ENCODE data around the gene TYMS.

The TYMS gene

DNA sequence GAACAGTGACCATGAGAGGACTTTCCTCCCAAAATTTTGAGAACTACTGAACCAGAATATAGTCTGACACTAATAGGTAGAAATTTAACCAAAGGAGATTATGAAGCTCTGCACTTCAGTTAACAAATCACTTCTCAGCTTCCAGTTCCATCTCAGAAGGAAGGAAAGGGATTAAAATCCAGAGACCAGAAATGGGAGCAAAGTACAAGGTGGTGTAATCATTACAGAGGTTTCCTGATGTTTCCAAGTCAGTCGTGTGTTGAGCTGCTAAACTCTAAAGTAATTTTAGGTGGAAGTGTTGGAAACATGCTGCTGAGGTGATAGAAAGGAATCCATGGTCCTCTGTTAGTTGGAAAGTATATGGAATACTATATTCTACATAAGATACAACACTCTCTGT lies 10.8 kb downstream of the TYMS start:
- Histone ChIP-seq H3K4me3 (ENCODE audit: severe bottlenecking) (no peak overlapping the region), H3K27me3 (ENCODE audit: insufficient read depth, poor library complexity, severe bottlenecking) (no peaks in the 10 kb centered on the region), H3K4me1 (ENCODE audit: insufficient read depth, poor library complexity, severe bottlenecking) (no peaks in the 10 kb centered on the region), H3K27ac (ENCODE audit: poor library complexity, severe bottlenecking) (no peak overlapping the region), H3K9me3 (ENCODE audit: severe bottlenecking) (no peaks in the 10 kb centered on the region), H3K36me3 (ENCODE audit: low read depth) (peaks cover 62% of the 10 kb centered on the region)
- ATAC-seq (ENCODE audit: low read depth) (0 out of 3 replicates have a peak, but pooled peaks have one; percentile 13), DNase-seq (ENCODE audit: low spot score) (no peak)
- TF ChIP-seq, protein P1, sequence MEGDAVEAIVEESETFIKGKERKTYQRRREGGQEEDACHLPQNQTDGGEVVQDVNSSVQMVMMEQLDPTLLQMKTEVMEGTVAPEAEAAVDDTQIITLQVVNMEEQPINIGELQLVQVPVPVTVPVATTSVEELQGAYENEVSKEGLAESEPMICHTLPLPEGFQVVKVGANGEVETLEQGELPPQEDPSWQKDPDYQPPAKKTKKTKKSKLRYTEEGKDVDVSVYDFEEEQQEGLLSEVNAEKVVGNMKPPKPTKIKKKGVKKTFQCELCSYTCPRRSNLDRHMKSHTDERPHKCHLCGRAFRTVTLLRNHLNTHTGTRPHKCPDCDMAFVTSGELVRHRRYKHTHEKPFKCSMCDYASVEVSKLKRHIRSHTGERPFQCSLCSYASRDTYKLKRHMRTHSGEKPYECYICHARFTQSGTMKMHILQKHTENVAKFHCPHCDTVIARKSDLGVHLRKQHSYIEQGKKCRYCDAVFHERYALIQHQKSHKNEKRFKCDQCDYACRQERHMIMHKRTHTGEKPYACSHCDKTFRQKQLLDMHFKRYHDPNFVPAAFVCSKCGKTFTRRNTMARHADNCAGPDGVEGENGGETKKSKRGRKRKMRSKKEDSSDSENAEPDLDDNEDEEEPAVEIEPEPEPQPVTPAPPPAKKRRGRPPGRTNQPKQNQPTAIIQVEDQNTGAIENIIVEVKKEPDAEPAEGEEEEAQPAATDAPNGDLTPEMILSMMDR (IDR thresholded peaks at IDR 0.05; ENCODE audit: poor library complexity, severe bottlenecking): no peak

DNA sequence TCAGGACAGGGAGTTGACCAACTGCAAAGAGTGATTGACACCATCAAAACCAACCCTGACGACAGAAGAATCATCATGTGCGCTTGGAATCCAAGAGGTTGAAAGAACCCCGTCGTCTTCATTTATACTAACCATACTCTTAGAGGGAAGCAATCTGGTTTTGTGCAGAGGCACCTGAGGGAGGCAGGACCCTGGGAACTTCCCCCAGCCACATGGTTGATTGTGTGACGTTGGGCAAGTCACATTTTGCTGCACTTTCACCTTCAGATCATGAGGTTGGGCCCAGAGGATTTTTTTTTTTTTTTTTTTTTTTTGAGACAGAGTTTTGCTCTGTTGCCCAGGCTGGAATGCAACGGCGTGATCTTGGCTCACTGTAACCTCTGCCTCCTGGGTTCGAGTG lies 11.6 kb downstream of the TYMS start:
- no peak for ATAC-seq (ENCODE audit: low read depth)
- Histone ChIP-seq H3K9me3 (ENCODE audit: severe bottlenecking) (no peaks in the 10 kb centered on the region), H3K4me1 (ENCODE audit: insufficient read depth, poor library complexity, severe bottlenecking) (no peaks in the 10 kb centered on the region), H3K4me3 (ENCODE audit: severe bottlenecking) (no peak overlapping the region), H3K36me3 (ENCODE audit: low read depth) (peaks cover 70% of the 10 kb centered on the region), H3K27ac (ENCODE audit: poor library complexity, severe bottlenecking) (no peak overlapping the region), H3K27me3 (ENCODE audit: insufficient read depth, poor library complexity, severe bottlenecking) (no peaks in the 10 kb centered on the region)
- no peak for DNase-seq (ENCODE audit: low spot score)
- TF ChIP-seq, protein P1 (IDR thresholded peaks at IDR 0.05; ENCODE audit: poor library complexity, severe bottlenecking): no peak

DNA sequence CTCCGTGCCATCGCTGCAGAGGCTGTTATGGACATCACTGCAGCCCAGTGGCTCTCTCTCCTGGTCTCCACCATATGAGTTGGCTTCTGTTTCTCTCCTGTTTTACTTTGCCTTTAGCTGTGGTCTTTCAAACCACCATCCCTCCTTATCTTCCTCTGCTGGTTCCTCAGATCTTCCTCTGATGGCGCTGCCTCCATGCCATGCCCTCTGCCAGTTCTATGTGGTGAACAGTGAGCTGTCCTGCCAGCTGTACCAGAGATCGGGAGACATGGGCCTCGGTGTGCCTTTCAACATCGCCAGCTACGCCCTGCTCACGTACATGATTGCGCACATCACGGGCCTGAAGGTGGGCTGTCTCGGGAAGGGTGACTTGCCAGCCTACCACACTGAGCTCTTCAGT lies 13.1 kb downstream of the TYMS start:
- no peak for ATAC-seq (ENCODE audit: low read depth)
- no peak for DNase-seq (ENCODE audit: low spot score)
- Histone ChIP-seq H3K27ac (ENCODE audit: poor library complexity, severe bottlenecking) (no peak overlapping the region), H3K4me3 (ENCODE audit: severe bottlenecking) (no peak overlapping the region), H3K9me3 (ENCODE audit: severe bottlenecking) (no peaks in the 10 kb centered on the region), H3K27me3 (ENCODE audit: insufficient read depth, poor library complexity, severe bottlenecking) (no peaks in the 10 kb centered on the region), H3K4me1 (ENCODE audit: insufficient read depth, poor library complexity, severe bottlenecking) (no peaks in the 10 kb centered on the region), H3K36me3 (ENCODE audit: low read depth) (peaks cover 84% of the 10 kb centered on the region)
- TF ChIP-seq, protein P1 (IDR thresholded peaks at IDR 0.05; ENCODE audit: poor library complexity, severe bottlenecking): no peak

DNA sequence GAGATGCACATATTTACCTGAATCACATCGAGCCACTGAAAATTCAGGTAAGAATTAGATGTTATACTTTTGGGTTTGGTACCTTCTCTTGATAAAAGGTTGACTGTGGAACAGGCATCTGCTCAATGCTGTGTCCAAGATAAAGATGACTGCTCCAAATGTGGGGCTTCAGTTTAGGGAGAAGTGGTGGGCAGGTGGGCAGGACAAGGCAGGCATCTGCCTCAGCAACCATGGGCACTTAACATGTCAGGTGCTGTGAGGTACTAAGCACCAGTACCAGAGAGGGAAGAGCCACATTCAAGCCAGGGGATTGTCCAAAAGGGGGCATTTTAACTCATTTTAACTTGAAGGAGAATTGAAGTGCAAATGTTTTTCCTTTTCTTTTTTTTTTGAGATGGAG lies 14.0 kb downstream of the TYMS start:
- DNase-seq (ENCODE audit: low spot score) (no peak), ATAC-seq (ENCODE audit: low read depth) (no peak)
- Histone ChIP-seq H3K27ac (ENCODE audit: poor library complexity, severe bottlenecking) (no peak overlapping the region), H3K4me1 (ENCODE audit: insufficient read depth, poor library complexity, severe bottlenecking) (no peaks in the 10 kb centered on the region), H3K4me3 (ENCODE audit: severe bottlenecking) (no peak overlapping the region), H3K36me3 (ENCODE audit: low read depth) (peaks cover 84% of the 10 kb centered on the region), H3K27me3 (ENCODE audit: insufficient read depth, poor library complexity, severe bottlenecking) (no peaks in the 10 kb centered on the region), H3K9me3 (ENCODE audit: severe bottlenecking) (no peaks in the 10 kb centered on the region)
- TF ChIP-seq, protein P1 (IDR thresholded peaks at IDR 0.05; ENCODE audit: poor library complexity, severe bottlenecking): no peak

DNA sequence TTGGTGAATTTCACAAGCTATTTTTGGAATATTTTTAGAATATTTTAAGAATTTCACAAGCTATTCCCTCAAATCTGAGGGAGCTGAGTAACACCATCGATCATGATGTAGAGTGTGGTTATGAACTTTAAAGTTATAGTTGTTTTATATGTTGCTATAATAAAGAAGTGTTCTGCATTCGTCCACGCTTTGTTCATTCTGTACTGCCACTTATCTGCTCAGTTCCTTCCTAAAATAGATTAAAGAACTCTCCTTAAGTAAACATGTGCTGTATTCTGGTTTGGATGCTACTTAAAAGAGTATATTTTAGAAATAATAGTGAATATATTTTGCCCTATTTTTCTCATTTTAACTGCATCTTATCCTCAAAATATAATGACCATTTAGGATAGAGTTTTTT lies 15.9 kb downstream of the TYMS start:
- Histone ChIP-seq H3K36me3 (ENCODE audit: low read depth) (peaks cover 95% of the 10 kb centered on the region), H3K4me1 (ENCODE audit: insufficient read depth, poor library complexity, severe bottlenecking) (no peaks in the 10 kb centered on the region), H3K4me3 (ENCODE audit: severe bottlenecking) (no peak overlapping the region), H3K27ac (ENCODE audit: poor library complexity, severe bottlenecking) (no peak overlapping the region), H3K27me3 (ENCODE audit: insufficient read depth, poor library complexity, severe bottlenecking) (no peaks in the 10 kb centered on the region), H3K9me3 (ENCODE audit: severe bottlenecking) (no peaks in the 10 kb centered on the region)
- DNase-seq (ENCODE audit: low spot score) (no peak), ATAC-seq (ENCODE audit: low read depth) (no peak)
- TF ChIP-seq, protein P1 (IDR thresholded peaks at IDR 0.05; ENCODE audit: poor library complexity, severe bottlenecking): no peak
